Skin of body (tissue), 2 donors: ENCODE results near the gene UNC5C. TPM values are rescaled to one million over a fixed set of nuclear protein-coding genes. Genes with fewer than 3 reads are reported as not detected.

ENCODE experiments used
- DNase-seq: peaks from one replicate; lab custom pipeline; 2025; lab: John Stamatoyannopoulos, UW
- total RNA-seq: library from RNA; depleted of rRNA; stranded (reverse); fragments of >200 nt; gene quantifications from one replicate; pipeline ENCODE4 v1.2.3, GENCODE V29; 2014

UNC5C gene
- total RNA-seq = 1.1 TPM

DNA sequence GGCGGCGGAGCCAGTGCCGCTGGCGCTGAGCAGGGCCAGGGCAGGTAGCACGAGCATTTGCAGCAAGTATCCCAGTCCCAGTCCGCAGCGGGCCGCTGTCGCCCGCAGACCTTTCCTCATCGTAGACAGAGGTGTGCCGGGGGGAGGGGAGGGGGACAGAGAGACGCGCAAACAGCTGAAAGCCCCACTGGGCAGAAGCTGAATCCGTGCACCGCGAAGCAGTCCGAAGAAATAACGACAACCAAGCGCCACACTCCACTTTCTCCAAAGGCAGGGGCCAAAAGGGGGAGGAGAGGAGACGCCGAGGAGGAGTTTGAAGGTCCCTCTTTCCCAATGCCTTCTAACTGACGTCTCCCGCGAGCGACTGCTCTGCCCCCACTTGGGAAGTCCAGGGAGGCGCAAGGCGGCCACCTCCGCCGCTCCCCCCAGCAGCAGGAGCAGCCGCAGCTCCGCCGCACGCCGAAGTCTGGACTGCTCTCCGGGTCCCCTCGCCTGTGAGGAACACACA, at the start of gene UNC5C:
Gene UNC5C, minus strand, starts transcription at position 236 of the 508 bp plus-strand sequence.
- DNase-seq = no peak

DNA sequence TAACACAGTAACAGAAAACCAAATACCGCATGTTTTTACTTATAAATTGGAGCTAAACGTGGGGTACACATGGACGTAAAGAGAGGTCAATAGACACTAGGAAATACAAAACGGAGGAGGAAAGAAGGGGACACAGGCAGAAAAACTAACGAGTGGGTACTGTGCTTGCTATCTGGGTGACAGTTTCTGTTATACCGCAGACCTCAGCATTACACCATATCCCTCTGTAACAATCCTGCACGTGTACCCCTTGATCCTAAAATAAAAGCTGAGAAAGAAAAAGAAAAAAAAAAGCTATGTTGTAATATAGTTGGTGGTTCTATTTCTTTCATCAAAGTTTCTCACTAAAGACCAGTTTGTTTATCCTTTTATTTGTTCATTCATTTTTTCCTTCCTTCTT, 47.9 kb upstream of the UNC5C start:
- no peak for DNase-seq

DNA sequence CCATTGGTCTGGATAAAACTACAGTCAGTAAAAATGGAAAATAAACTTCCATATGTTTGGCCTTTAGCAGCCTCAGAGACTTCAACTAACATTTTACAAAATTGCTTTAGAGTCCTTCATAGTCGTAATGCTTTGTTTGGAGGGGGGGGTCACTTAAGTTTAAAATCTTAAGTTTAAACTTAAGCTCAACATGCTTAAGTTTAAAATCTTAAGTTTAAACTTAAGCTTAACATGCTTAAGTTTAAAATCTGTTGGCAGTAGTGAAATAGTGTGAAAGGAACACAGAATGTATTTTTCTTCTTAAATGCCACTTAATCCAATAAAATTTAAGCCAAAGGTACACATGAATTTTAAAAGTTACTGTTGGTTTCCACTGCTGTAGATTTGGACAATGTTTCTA, 45.9 kb upstream of the UNC5C start:
- DNase-seq = no peak

DNA sequence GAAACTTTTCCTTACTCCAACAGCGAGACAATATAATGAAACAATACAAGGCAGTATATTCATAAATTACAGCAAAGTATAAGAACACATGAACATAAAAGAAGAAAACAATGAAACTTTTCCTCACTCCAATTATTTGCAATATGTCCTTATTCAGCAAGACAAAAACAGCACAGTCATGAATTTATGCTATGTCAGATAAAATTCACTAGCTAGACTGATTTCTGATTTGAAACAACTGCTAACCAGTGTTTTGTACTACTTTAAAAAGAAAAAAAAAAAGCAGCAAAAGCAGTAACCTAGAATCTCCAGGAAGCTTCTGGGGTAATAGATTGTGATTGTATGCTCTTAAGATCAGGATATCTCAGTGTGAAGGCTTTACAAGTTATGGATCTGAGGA, 45.2 kb upstream of the UNC5C start:
- no peak for DNase-seq

DNA sequence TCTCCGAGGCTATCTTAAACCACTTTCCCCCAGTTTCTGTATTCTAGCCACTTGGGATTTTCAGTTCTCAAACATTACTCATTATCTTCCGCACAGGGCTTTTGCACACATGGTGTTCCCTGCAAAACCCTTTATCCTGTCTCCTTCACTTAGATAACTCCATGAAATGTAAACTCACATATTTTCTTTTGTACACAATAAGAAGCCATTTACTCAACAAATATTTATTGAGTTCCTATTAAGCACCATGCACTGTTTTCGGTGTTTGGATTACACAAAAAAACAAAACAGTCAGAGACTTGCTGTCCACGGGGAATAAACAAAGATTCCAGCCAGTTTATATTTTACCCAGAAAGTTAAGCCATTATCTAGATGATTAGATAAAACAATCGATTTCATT, 42.5 kb upstream of the UNC5C start:
- DNase-seq = no peak

DNA sequence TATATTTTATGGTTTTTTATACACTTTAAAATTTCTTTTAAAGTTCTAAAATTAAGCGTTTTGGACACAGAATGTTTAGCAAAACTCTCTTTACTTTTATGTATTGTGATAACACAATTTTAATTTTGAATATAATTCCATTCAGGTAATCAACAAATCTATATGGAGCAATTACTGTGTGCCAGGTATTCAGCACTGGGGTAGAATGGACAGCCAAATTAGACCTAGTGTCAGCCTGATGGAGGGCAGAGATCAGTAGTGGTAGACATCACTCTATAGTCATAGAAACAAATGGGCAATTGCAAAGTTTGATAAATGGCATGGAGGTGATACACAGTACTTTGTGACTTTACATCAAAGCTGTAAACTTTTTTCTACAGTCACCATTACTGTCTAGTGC, 41.8 kb upstream of the UNC5C start:
- DNase-seq = no peak

DNA sequence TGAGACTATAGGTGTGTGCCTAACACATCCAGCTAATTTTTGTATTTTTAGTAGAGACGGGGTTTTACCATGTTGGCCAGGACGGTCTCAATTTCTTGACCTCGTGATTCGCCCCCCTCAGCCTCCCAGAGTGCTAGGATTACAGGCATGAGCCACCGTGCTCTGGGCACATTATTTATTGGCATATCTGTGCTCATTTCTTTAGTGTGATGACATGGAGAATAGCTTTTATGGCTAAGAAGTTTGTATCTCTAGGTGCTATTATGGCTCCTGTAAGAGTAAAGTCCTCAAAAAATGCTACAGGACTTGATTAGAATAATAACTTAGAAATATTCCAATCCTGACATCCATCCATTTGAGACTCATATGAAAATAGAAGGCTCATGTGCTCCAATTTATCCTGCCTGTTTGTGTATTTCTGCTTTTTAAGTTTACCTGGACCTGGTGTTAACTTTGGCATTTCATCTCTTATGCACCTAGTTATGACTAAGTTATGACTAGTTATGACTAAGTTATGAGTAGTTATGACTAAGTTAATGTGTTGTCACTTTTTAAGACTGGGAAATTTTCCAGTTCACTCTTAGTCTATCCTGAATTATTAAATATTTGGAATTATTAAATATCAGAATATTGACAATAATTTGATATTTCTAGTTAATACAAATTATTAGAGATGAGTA, 36.4 kb upstream of the UNC5C start:
- no peak for DNase-seq

DNA sequence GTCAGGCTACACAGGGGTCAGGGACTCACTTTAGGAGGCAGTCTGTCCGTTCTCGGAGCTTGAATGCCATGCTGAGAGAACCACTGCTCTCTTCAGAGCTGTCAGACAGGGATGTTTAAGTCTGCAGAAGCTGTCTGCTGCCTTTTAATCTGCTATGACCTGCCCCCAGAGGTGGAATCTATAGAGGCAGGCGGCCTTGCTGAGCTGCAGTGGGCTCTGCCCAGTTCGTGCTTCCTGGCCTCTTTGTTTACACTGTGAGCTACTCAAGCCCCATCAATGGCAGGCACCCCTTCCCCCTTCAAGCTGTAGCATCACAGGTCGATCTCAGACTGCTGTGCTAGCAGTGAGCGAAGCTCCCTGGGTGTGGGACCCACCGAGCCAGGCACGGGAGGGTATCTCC, 31.5 kb upstream of the UNC5C start:
- DNase-seq = no peak

DNA sequence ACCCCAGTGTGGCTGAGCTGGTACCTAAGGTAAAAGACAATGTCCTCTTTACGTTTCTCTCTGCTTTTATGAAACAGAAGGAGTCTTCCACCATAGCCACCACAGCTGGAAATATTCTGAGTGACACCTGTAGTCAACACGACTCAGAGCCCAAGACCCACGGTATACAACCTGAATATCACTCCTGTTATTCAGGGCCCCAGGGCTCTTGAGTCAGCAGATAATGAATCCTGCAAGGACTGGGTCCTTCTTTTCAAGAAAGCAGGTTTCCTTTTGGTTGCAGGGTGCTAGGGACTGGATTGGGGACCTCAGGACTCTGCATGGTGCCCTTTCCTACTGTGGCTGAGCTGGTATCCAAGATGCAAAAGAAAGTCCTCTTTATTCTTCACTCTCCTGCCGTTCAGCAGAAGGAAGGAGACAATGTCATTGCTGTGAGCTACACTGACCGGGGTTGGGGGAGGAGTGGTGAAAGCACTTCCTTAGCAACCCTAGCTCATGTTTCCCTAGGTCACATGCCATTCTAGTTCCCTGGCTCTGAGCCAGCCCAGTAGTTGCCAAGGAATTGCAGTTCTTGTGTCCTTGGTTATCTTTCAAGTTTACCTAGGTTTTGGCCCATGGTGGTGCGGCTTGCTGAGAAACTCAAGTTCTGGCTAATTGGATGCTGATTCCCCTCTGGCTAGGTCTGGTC, 23.7 kb upstream of the UNC5C start:
- DNase-seq = peak; percentile 5

DNA sequence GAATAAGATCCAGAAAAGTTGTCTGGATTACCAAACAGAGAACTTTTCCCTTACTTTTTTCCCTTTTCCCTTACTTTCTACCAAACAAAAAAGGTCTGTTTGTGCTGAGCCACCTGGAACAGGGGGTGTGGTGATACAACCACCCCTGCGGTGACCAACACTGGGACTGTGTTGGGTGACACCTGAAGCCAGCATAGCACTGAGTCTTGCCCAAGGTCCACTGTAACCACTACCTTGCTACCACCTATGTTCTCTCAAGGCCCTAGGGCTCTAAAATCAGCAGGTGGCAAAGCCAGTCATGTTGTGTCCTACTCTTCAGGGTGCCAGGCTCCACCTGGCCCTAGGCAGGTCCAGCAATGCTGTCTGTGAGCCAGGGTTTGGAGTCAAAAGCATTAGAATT, 22.8 kb upstream of the UNC5C start:
- no peak for DNase-seq

DNA sequence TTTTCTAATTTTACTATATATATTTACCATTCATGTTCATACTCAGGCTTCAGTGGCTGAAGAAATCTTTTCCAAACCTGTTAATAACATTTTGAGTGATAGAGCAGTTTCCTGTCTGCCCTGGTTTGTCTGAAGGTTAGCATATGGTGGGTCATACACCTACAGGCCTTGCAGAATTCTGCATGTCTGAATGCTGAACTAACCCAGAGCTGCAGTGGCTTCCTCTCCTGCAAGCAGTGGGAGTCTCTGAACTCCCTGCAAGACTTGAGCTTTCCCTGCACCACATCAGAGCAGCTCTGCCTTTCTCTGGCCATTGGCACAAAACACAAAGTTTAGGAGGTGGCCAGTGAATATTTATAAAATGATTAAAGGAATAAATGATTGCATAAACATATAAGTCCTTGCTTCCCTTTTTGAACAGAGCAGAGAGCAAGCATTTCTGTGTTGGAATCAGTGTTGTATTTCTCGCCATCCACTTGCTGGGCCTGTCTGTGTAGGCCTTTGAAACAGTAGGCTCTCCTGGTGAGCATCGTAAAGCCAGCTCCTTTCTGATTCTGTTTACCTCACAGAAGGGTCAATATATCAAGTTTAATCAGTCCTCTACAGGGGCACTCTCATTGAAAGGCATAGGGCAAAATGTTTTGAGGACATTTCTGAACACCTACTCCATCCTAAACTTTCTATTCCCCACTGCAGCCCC, 15.0 kb upstream of the UNC5C start:
- DNase-seq = no peak

DNA sequence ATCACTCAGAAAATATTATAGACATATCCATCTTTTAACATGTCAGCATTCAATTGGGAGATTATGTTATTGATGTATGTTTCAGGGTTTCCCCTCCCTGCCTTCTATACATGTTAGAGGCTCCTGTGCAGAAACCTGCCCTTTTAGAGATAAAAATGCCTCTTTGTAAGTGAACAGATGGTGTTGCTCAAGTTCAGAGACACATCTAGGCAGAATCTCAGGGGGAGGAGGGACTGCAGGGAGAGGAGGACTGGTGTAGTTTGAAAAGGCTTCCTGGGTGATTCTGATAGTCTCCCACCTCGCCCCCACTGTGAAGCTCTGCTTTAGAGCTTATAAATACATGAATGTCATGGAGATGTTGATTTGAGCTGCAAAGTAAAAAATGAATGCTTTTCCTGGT, 12.0 kb upstream of the UNC5C start:
- no peak for DNase-seq

DNA sequence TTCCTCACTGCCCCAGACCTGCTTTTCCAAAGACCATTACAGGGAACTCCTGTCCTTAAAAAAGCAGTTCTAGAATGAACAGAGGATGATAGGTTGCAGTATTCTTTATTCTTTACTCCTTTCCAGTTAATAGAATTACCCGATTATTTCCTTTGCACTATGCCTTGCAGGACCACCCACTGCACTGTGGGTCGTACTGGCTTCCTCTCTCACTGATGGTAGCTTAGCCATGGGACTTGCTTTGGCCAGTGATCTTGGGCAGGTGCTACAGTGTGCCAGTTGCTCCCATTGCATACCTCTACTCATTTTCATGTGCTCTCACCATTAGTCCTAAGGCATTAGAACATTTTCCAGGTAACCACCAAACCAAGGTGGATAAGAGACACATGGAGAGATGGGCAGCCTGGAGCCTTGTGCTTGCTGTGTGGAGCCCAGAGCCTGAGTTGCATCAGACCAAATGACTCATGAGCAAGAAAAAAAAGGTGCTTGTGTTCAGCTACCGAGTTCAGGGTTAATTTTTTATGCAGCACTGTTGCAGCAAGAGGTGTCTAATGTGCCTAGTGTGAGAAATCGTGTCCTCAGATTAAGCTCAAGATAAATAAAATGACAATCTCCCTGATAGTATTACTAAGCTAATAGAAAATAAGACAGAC, 7.6 kb upstream of the UNC5C start:
- DNase-seq = no peak

DNA sequence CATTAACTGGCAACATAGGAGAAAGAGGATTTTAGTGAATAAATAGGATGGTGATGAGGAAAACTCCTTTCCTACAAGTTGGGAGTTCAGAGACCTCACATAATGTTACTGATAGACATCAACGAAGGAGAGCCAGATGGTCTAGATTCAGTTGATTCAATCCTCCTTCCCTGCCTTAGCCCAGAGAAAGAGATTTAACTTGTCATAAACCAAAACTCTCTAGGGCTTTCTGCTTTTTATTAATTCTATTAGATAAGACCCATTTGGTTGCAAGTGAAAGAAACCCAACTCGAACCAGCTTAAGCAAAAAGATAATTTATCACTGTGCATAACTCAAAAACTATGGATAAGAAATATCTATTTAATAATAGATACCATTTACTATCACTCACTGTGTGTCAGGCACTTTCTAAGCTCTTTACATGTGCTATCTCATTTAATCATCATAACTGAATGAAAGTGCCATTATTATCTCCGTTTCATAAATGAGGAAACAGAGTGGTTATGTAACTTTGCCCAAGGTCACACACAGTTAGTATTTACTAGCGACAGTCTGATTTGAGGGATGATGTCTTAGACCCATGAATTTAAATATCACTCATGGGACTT, 4.3 kb upstream of the UNC5C start:
- no peak for DNase-seq

DNA sequence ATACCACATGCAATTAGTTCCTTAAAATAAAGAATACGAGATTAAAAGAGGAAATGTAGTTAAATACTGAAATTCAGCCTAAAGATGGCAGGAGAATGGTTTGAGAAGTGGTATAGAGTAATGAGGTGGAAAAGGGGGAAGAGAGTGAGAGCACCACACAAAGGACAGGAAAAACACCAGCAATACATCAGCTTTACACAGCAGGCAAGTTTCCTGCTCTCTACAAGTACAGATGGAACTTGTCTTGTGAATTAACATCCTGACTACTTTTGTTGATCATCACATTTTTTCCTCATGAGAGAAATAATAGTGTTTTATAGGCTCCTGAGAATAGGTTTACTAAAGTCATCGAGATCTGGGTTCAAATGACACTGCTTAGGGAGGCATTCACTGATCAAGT, 2.9 kb upstream of the UNC5C start:
- no peak for DNase-seq

DNA sequence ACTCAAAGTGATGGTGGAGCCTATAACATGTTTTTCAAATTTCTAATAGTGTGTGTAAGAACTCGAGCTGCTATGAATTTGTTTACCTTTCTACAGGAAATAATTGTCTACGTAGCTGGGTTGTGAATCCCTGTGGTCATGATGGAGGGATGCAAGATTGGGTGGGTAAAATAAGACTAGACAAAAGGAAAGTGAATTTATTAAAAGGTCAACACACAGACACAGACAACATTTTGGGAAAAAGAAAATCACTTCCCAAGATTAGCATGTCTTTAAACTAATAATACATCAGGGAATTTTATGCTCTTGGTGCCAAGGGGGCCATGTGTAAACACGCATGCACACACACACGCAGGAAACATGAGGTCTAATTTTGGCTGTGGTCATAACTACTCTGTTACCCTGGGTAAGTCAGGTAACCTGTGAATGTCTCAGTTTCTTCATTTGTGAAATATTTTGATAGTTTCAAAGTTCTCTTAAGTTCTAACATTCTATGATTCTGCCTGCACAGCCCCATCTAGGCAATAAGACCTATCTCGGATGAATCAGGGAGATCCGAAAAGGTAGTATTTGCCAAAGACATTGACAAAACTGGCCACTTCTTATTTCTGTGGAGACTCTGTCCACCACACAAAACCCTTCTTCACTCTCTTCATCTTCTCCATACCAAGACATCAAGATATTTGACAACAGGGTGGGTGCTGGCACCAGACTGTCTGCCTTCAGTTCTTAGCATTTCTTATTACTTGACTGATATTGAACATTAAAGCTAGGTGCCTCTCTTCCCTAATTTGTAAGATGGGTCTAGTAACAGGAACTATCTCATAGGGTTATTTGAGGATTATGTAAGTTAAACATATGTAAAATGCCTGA, 1.6 kb upstream of the UNC5C start:
- DNase-seq = no peak

DNA sequence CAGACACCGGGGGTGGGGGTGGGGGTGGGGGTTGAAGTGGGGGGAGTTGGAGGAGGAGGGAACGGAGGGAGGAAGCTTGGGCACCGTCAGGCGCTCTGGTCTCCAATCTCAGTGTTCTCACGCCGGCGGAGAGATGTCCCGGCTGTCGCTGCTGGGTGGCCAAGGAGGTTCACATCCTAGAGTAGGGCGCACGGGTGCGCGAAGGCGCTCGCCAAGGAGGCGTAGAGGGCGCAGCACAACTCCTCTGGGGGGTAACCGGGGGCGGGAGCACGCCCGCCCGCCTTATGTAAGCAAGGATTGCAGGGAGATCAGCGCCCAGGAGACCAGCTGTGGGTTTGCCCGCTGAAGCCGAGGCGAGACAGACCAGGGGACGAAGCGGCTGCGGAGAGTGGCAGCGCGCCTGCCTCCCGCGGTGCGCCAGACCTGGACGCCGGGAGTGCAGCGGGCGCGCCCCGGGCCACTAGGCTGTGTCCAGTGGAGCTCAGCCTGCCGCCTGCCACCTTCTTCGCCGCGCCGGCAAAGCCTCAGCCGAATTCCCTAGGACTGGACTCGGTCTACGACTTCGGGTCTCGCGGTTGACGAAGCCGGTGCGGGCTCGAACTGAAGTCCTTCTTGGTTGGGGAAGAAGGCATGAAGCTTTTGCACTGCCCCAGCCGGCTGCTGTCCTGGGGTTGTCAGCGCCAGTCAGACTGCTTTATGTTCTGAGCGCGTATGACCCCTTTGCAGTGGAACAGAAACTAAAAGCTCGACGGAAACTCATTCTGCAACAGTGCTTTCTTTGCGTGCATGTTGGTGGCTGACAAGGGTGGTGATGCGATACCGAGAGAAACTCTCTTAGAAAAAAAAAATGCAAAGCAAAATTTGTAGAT, 707 bp upstream of the UNC5C start:
- DNase-seq = peak; percentile 39

DNA sequence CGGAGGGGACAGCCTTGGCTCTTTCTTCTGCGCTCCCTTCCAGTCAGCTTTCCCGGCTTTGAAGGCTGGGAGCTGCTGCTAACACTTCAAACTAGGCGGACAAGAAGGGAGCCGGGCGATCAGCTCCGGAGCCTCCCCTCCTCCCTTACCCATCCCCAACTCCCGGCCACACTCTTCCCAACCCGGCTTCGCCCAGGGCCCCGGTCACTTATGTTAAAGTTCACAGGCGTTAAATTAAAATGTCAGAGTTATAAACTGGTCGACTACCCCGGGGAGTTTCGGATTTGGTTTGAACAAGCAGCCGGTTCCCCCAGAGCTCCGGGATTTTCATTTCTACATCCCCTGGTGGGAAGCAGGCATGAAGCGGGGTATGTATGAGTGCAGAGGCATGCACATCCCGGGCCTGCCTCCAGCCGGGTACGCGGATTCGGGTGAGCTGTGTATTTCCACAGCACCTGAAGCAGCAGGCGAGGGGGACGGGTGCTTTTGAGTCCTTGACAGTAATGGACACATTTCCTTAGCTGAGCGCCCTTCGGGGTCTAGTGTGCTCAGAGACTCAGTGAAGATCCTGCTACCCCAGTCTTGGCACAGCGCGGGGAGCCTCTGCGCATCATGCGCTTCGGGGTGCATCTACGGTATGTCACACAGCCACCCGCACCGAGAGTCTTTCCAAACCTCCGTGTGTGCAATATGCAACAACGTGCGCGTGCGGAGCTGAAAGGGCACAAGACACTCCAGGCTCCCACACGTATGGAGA, 880 bp downstream of the UNC5C start:
- no peak for DNase-seq
